Fibroblast of upper back skin (primary cell): ENCODE measurements around the gene HNRNPL.
"Not testable (repeated sequence)": the region's sequence is repeated elsewhere in the genome, so short reads cannot be mapped to it uniquely, and the experiment has no call there.

Experiments used
- DNase-seq: peaks from one replicate; pipeline ENCODE4 v3.0.0-alpha.2; 2013

Gene HNRNPL

GRCh38 chr19:38869160-38869835, 19.5 kb upstream of the HNRNPL start:
- no peak for DNase-seq

- no peak for DNase-seq
Observed at GRCh38 chr19:38868551-38868950, 18.8 kb upstream of the HNRNPL start.

- no peak for DNase-seq
Observed at GRCh38 chr19:38867171-38867780, 17.5 kb upstream of the HNRNPL start.

GRCh38 chr19:38862321-38863059, 12.7 kb upstream of the HNRNPL start:
- peak; percentile 49 for DNase-seq

GRCh38 chr19:38861368-38861767, 11.6 kb upstream of the HNRNPL start:
- DNase-seq: no peak

- not testable (repeated sequence) for DNase-seq
Observed at GRCh38 chr19:38859631-38860204, 9.9 kb upstream of the HNRNPL start.

- no peak for DNase-seq
Observed at GRCh38 chr19:38856813-38857212, 7.0 kb upstream of the HNRNPL start.

- DNase-seq: not testable (repeated sequence)
Observed at GRCh38 chr19:38855751-38856150, 6.0 kb upstream of the HNRNPL start.

- DNase-seq: not testable (repeated sequence)
Observed at GRCh38 chr19:38854961-38855360, 5.2 kb upstream of the HNRNPL start.

- no peak for DNase-seq
Observed at GRCh38 chr19:38853214-38853613, 3.4 kb upstream of the HNRNPL start.

- peak; percentile 56 for DNase-seq
Observed at GRCh38 chr19:38852231-38853044, 2.7 kb upstream of the HNRNPL start.

- DNase-seq: peak; percentile 92
Observed at GRCh38 chr19:38851622-38852230, 1.9 kb upstream of the HNRNPL start.

- DNase-seq: no peak
Observed at GRCh38 chr19:38850976-38851621, 1.3 kb upstream of the HNRNPL start.

- DNase-seq: no peak
Observed at GRCh38 chr19:38850436-38850975, 720 bp upstream of the HNRNPL start.

GRCh38 chr19:38849147-38849859, 483 bp downstream of the HNRNPL start:
- peak; percentile 96 for DNase-seq

GRCh38 chr19:38848299-38849146, 1.3 kb downstream of the HNRNPL start:
- DNase-seq: no peak

- no peak for DNase-seq
Observed at GRCh38 chr19:38846097-38846496, 3.7 kb downstream of the HNRNPL start.

GRCh38 chr19:38845374-38846024, 4.3 kb downstream of the HNRNPL start:
- DNase-seq: no peak

- no peak for DNase-seq
Observed at GRCh38 chr19:38844093-38844686, 5.6 kb downstream of the HNRNPL start.
